Middle frontal gyrus (tissue), 1 donor: Measurements from ENCODE around the gene ACTMAP.
A peak's percentile ranks its signal among the peaks of the same experiment; 100 is the strongest.
"Not testable (repeated sequence)": the region's sequence is repeated elsewhere in the genome, so short reads cannot be mapped to it uniquely, and the experiment has no call there.

Experiments used
- DNase-seq: peaks from one replicate; pipeline ENCODE4 v3.0.0-alpha.2; 2015; ENCODE audit warnings: low spot score; ENCODE audit errors: extremely low spot score

Gene ACTMAP

GRCh38 chr19:40744554-40745401, 5.5 kb downstream of the ACTMAP start:
- no peak for DNase-seq

DNA sequence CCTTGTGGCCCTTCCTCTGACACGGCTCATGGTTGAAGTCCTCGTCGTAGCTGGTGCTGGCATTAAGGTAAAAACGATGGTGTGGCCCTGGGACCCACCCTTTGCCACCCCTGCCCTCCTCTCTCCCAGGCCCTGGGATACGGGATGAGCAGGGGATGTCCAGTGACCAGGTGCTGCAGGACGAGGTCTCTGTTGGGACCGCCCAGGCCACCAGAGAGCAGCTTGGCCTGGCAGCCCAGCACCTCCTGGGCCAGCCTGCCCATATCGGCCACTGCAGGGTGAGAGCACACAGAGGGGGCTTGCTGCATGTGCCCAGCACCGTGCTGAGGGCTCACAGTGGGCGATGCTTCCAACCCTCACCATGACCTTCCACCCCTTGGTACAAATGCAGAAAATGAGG, 6.4 kb downstream of the ACTMAP start:
- no peak for DNase-seq

GRCh38 chr19:40742886-40743285, 7.4 kb downstream of the ACTMAP start:
- no peak for DNase-seq

GRCh38 chr19:40742477-40742876, 7.8 kb downstream of the ACTMAP start:
- no peak for DNase-seq

DNA sequence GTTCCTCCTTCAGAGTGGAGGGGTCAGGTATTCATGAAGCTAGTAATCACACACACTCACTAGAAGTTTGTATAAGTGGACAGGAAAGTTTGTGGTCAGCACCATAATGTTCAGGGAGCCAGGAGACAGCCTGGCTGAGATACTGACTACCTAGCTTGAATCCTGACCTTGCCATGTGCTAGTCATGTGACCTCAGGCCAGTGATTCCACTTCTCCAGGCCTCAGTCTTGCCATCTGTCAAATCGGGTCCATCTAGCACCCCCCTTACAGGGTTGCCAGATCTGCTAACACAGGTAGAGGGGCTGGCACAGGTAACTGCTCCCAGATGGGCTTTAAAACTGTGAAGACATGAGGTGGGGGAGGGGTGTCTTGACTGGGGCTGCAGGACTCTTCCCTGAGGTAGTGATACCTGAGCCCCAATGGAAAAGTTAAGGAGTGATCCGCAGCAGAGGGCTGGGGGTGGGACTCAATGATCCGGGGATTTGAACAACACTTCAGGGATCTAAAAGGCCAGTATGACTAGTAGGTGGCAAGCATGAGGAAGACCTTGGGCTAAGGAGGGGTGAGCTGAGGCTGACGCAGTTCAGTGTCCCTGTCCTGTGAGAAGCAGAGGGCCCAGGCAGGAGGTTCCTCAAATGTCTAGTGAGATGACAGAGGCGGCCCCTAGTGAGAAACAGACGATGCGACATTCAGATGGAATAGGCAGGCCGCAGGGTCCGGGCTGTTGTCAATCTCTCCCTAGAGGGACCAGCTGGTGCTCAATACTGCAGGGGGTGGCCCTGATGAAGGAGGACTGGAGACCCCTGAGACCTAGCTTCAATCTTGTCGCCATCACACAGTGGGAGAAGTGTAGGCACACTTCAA, 8.5 kb downstream of the ACTMAP start:
- DNase-seq: no peak

GRCh38 chr19:40740747-40741146, 9.5 kb downstream of the ACTMAP start:
- peak; percentile 45 for DNase-seq

GRCh38 chr19:40739871-40740703, 10.2 kb downstream of the ACTMAP start:
- DNase-seq: no peak

DNA sequence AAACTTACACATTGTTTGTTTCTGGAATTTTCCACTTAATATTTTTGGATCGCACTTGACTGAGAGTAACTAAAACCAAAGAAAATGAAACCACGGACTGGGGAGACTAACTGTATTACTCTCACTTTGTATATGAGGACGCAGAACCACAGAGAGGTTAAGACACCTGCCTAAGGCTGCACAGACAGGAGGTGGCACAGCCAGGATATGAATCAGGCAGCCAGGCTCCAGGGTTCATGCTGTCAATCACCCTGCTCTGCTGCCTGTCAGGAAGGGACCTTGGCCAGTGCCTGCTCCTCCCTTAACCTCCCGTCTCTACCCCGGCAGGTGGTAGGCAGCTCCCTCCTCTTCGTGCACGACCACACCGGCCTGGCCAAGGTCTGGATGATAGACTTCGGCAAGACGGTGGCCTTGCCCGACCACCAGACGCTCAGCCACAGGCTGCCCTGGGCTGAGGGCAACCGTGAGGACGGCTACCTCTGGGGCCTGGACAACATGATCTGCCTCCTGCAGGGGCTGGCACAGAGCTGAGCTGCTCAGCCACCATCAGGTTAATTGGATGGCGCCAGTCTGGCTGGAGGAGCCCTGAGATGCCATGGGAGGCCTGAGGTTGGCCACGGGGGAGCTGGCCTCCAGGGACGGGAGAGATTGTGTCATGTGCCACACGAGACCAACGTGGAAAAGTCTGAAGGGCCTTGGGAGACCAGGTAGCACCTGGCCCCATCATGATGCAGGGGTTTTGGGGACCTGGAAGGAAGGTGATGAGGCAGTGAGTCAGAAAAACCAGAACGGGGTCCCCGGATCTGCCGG, 11.0 kb downstream of the ACTMAP start:
- no peak for DNase-seq

- DNase-seq: no peak
Observed at GRCh38 chr19:40737102-40737644, 13.1 kb downstream of the ACTMAP start.

- no peak for DNase-seq
Observed at GRCh38 chr19:40736661-40737060, 13.6 kb downstream of the ACTMAP start.

DNA sequence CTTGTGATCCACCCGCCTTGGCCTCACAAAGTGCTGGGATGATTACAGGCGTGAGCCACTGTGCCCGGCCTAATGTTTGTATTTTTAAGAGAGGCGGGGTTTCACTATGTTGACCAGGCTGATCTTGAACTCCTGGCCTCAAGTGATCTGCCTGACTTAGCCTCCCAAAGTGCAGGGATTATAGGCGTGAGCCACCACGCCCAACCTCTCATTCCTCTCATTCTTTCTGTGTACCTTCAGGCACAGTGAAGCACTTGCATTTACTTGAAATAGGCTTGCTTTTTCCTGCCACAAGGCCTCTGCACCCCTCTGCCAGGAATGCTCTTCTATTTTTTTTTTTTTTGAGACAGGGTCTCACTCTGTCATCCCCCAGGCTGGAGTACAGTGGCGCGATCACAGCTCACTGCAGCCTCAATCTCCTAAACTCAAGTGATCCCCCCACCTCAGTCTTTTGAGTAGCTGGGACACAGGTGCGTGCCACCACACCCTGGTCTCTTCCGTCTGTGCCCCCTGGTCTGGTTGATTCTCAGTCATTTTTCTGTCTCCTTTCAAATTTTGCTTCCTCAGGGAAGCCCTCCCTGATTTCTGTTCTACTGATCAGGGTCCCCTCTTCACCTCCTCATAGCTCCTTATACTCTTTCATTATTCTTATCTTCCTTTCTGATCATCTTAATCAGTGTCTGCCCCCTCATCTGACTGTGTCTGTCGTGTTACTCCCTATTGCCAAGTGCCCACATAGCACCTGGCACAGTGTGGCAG, 15.1 kb downstream of the ACTMAP start:
- no peak for DNase-seq

DNA sequence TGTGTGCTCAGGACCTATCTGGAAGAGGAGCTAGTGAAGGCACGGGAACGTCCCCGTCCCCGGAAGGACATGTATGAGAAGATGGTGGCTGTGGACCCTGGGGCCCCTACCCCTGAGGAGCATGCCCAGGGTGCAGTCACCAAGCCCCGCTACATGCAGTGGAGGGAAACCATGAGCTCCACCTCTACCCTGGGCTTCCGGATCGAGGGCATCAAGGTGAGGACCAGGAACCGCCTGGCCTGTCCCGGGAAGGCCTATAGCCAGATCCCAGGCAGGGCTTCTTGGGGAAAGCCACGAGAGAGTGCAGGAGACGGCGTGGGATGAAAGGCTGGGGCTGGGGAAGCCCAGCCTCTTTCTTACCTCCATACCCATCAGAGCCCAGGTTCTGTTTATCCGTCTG, 17.1 kb downstream of the ACTMAP start:
- DNase-seq: no peak

- not testable (repeated sequence) for DNase-seq
Observed at GRCh38 chr19:40732304-40732703, 18.0 kb downstream of the ACTMAP start.

DNA sequence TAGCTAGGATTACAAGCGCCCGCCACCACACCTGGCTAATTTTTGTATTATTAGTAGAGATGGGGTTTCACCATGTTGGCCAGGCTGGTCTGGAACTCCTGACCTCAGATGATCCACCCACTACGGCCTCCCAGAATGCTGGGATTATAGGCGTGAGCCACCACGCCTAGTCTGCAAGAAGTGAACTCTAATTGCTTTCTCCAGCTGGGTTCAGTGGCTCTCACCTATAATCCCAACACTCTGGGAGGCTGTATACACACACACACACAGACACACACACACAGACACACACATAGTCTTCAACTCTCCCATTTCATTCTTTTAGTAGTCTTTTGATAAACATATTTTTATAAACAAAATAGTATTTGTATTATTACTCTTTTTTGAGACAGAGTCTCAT, 20.2 kb downstream of the ACTMAP start:
- not testable (repeated sequence) for DNase-seq

DNA sequence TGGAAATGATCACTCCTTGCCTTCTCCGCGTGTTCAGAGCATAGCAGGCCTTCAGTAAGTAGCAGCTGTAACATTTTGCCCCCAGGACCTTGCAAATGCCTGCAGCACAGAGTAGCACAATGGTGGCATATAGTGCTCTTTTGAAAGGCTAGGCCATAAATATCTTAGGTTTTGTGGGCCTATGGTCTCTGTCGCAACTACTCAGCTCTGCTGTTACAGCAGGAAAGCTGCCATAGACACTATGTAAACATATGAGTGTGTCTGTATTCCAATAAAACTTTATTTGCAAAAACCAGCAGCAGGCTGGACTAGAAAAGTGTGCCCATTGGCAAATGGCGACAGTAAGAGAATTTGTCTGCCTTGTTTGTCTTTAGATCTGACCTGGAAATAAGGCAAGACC, 24.0 kb downstream of the ACTMAP start:
- no peak for DNase-seq

DNA sequence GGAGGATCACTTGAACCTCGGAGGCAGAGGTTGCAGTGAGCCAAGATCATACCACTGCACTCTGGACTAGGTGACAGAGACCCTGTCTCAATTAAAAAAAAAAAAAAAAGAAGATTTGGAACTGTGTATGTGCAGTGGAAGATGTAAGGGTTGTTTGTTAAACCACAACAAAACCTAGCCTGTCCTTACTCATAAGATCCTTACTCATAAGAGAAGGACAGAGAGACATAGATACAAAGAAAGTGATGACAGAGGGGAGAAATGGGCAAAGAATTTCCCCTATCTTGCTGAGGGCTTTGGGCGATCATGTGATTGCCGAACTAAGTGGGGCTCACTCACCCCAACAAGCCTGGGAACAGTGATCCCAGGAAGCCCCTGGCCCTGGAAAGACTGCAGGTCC, 25.4 kb downstream of the ACTMAP start:
- no peak for DNase-seq

GRCh38 chr19:40724315-40724714, 26.0 kb downstream of the ACTMAP start:
- DNase-seq: no peak

GRCh38 chr19:40723661-40724254, 26.5 kb downstream of the ACTMAP start:
- DNase-seq: no peak

- no peak for DNase-seq
Observed at GRCh38 chr19:40721936-40722661, 28.2 kb downstream of the ACTMAP start.
